Spinal cord (tissue), 10 donors: ENCODE results near the gene HADHB. TPM values are rescaled to one million over a fixed set of nuclear protein-coding genes. Genes with fewer than 3 reads are reported as not detected.
"Not testable (repeated sequence)": the region's sequence is repeated elsewhere in the genome, so short reads cannot be mapped to it uniquely, and the experiment has no call there.

Source experiments
- DNase-seq, 6 donors: peaks; one replicate each; pipeline versions ENCODE4 v3.0.0 to v3.0.0-alpha.2; 2013 to 2015; ENCODE audit warnings: low spot score in 6 of 6, low read depth in 4 of 6
- H3K27ac ChIP-seq: one replicate; pipeline ENCODE4 v1.5.1; 2013; ENCODE audit warnings: low read depth, low read length, control low read depth
- H3K27me3 ChIP-seq: one replicate; pipeline ENCODE4 v1.6.1; 2013; ENCODE audit warnings: low read length; ENCODE audit not compliant: control insufficient read depth, insufficient read depth
- H3K36me3 ChIP-seq: one replicate; pipeline ENCODE4 v1.6.1; 2013; ENCODE audit warnings: low read length; ENCODE audit not compliant: control insufficient read depth, insufficient read depth
- H3K4me1 ChIP-seq: one replicate; pipeline ENCODE4 v1.6.1; 2013; ENCODE audit warnings: low read length; ENCODE audit not compliant: control insufficient read depth, insufficient read depth
- H3K4me3 ChIP-seq: one replicate; pipeline ENCODE4 v1.5.1; 2013; ENCODE audit warnings: low read depth, low read length, control low read depth
- H3K9me3 ChIP-seq: one replicate; pipeline ENCODE4 v1.6.1; 2013; ENCODE audit warnings: low read length; ENCODE audit not compliant: control insufficient read depth, insufficient read depth
- WGBS: methylation state at CpG from one replicate; pipeline ENCODE4 v1.1.5; 2013; ENCODE audit warnings: missing lambda C conversion rate; ENCODE audit not compliant: insufficient coverage; 5-methylcytosine and 5-hydroxymethylcytosine counted together
- polyA plus RNA-seq, 2 donors: library from polyadenylated mRNA; unstranded; fragments of 120-200 nt; gene quantifications; one replicate each; pipeline ENCODE4 v1.2.1, GENCODE V29; 2013; ENCODE audit not compliant: insufficient read length in 2 of 2
- total RNA-seq, 2 donors: library from RNA; depleted of rRNA in 1 of 2; stranded (reverse); fragments of 120-200 nt in 1 of 2; fragments of >200 nt in 1 of 2; gene quantifications; one replicate each; pipeline versions ENCODE4 v1.2.3 to v1.2.4, GENCODE V29; 2013 to 2014
- donor health status: healthy.

The HADHB gene
- total and polyA plus RNA-seq, 4 donors = 81.7 to 106 (median 89.7) TPM

GRCh38 chr2:26317377-26318105 is 72.8 kb downstream of the HADHB start:
- no peak for DNase-seq
- no peaks in the 10 kb centered on the region for H3K27me3 ChIP-seq
- no peaks in the 10 kb centered on the region for H3K36me3 ChIP-seq
- H3K27ac ChIP-seq = no peak overlapping the region
- H3K9me3 ChIP-seq = no peaks in the 10 kb centered on the region
- no peaks in the 10 kb centered on the region for H3K4me1 ChIP-seq
- WGBS = 76% methylated on average over 6 of the region's 8 CpGs
- no peak overlapping the region for H3K4me3 ChIP-seq

- H3K36me3 ChIP-seq = no peaks in the 10 kb centered on the region
- H3K27me3 ChIP-seq = no peaks in the 10 kb centered on the region
- H3K27ac ChIP-seq = no peak overlapping the region
- no peak for DNase-seq
- H3K4me1 ChIP-seq = no peaks in the 10 kb centered on the region
- H3K9me3 ChIP-seq = no peaks in the 10 kb centered on the region
- 57% methylated on average over 6 of the region's 6 CpGs for WGBS
- no peak overlapping the region for H3K4me3 ChIP-seq
Measured at GRCh38 chr2:26318950-26319349, 74.2 kb downstream of the HADHB start.

GRCh38 chr2:26324479-26324878 is 79.7 kb downstream of the HADHB start:
- not testable (repeated sequence) for H3K9me3 ChIP-seq, H3K27me3 ChIP-seq, H3K27ac ChIP-seq, H3K4me1 ChIP-seq, DNase-seq, H3K4me3 ChIP-seq, H3K36me3 ChIP-seq

GRCh38 chr2:26324903-26325302 is 80.2 kb downstream of the HADHB start:
- Histone ChIP-seq H3K9me3 (no peaks in the 10 kb centered on the region), H3K27ac (no peak overlapping the region), H3K27me3 (no peaks in the 10 kb centered on the region), H3K36me3 (no peaks in the 10 kb centered on the region), H3K4me1 (no peaks in the 10 kb centered on the region), H3K4me3 (no peak overlapping the region)
- WGBS = 67% methylated on average over 1 of the region's 3 CpGs
- peak in 1 of 6 donors; percentile 5 for DNase-seq

GRCh38 chr2:26325851-26326250 is 81.1 kb downstream of the HADHB start:
- Histone ChIP-seq H3K9me3 (no peaks in the 10 kb centered on the region), H3K36me3 (no peaks in the 10 kb centered on the region), H3K27me3 (no peaks in the 10 kb centered on the region), H3K27ac (no peak overlapping the region), H3K4me3 (no peak overlapping the region), H3K4me1 (peaks cover 5% of the 10 kb centered on the region)
- no CpG with 5 or more reads among the region's 4 CpGs for WGBS
- DNase-seq = no peak

GRCh38 chr2:26326514-26326913 is 81.8 kb downstream of the HADHB start:
- Histone ChIP-seq H3K27ac (no peak overlapping the region), H3K36me3 (no peaks in the 10 kb centered on the region), H3K27me3 (no peaks in the 10 kb centered on the region), H3K4me3 (no peak overlapping the region), H3K4me1 (peaks cover 5% of the 10 kb centered on the region), H3K9me3 (no peaks in the 10 kb centered on the region)
- DNase-seq = no peak
- 83% methylated on average over 1 of the region's 1 CpG for WGBS

GRCh38 chr2:26327291-26328272 is 82.8 kb downstream of the HADHB start:
- H3K36me3 ChIP-seq = no peaks in the 10 kb centered on the region
- H3K27me3 ChIP-seq = no peaks in the 10 kb centered on the region
- no peak for DNase-seq
- H3K4me1 ChIP-seq = peaks cover 5% of the 10 kb centered on the region
- H3K27ac ChIP-seq = no peak overlapping the region
- no peak overlapping the region for H3K4me3 ChIP-seq
- no CpG with 5 or more reads among the region's 5 CpGs for WGBS
- H3K9me3 ChIP-seq = no peaks in the 10 kb centered on the region

GRCh38 chr2:26329083-26329482 is 84.3 kb downstream of the HADHB start:
- not testable (repeated sequence) for H3K9me3 ChIP-seq, H3K27me3 ChIP-seq, H3K4me3 ChIP-seq, DNase-seq, H3K36me3 ChIP-seq, H3K4me1 ChIP-seq, H3K27ac ChIP-seq
- WGBS = 96% methylated on average over 4 of the region's 4 CpGs

GRCh38 chr2:26330114-26330549 is 85.4 kb downstream of the HADHB start:
- DNase-seq = peak in 5 of 6 donors; percentile 28 to 93 (median 73)
- Histone ChIP-seq H3K4me1 (peaks cover 5% of the 10 kb centered on the region), H3K9me3 (no peaks in the 10 kb centered on the region), H3K36me3 (no peaks in the 10 kb centered on the region), H3K27me3 (no peaks in the 10 kb centered on the region), H3K27ac (no peak overlapping the region), H3K4me3 (no peak overlapping the region)
- WGBS = 2% methylated on average over 5 of the region's 7 CpGs
